K562 (cell line): ENCODE measurements around the gene SLC25A53. TPM values are rescaled to one million over a fixed set of nuclear protein-coding genes. Genes with fewer than 3 reads are reported as not detected.

Experiments
- CTBP1 ChIP-seq: fragments of 450-650 bp; IDR thresholded peaks from 2 replicates; pipeline ENCODE4 v1.6.1; 2016; ENCODE audit warnings: borderline replicate concordance
- GATA2 ChIP-seq: sonication (generic); formaldehyde crosslinking; IDR thresholded peaks from 2 replicates; pipeline ENCODE4 v1.4.0; 2020; ENCODE audit warnings: mild to moderate bottlenecking, missing genetic modification reagents
- KAT2B ChIP-seq: IDR thresholded peaks from one replicate; pipeline ENCODE4 v1.6.1; 2012; ENCODE audit warnings: low read depth, mild to moderate bottlenecking, control low read depth, inconsistent platforms, low read length, moderate library complexity
- MAZ ChIP-seq, 2 experiments: fragments of 450-650 bp in 1 of 2; sonication (generic) in 1 of 2; formaldehyde crosslinking; IDR thresholded peaks in 1 of 2; conservative IDR thresholded peaks in 1 of 2; 2 replicates each; pipeline versions ENCODE4 v1.4.0 to v1.5.0; 2020; ENCODE audit warnings: mild to moderate bottlenecking in 1 of 2, missing genetic modification reagents in 1 of 2
- SIRT6 ChIP-seq: IDR thresholded peaks from one replicate; pipeline ENCODE4 v1.6.1; 2012; ENCODE audit warnings: low read depth, mild to moderate bottlenecking, control low read depth, inconsistent platforms, low read length, moderate library complexity
- ZC3H11A ChIP-seq: IDR thresholded peaks from 2 replicates; pipeline ENCODE4 v1.6.1; 2012; ENCODE audit warnings: low read depth, low read length, improper control_type of control experiment
- polyA plus RNA-seq, 8 experiments: library from polyadenylated mRNA; depleted of rRNA in 4 of 8; stranded (reverse) in 5 of 8; unstranded in 3 of 8; fragments of >200 nt; fragmentation: Nextera tagmentation in 2 of 8; fragmentation: Illumina TruSeq in 1 of 8; extraction: Ambion mirVana in 2 of 8; extraction: Trizol in 1 of 8; gene quantifications; 2 replicates each; pipeline versions ENCODE4 v1.2.1 to v1.2.3, GENCODE V29; 2011 to 2014; ENCODE audit warnings: inconsistent platforms in 1 of 8, missing spikeins in 1 of 8
- total RNA-seq, 7 experiments: library from RNA; depleted of rRNA in 6 of 7; stranded (reverse); fragments of >200 nt in 6 of 7; fragmentation: Illumina TruSeq in 2 of 7; extraction: Trizol in 2 of 7; gene quantifications; 2 replicates each; pipeline versions ENCODE4 v1.2.1 to v1.2.3, GENCODE V29; 2011 to 2021; ENCODE audit warnings: low replicate concordance in 1 of 7
- TF ChIP-seq, protein P1 (sequence below), 2 experiments: fragments of 450-650 bp; IDR thresholded peaks; 2 replicates each; pipeline ENCODE4 v1.6.1; 2016; ENCODE audit warnings: mild to moderate bottlenecking in 2 of 2, borderline replicate concordance in 1 of 2, low read depth in 1 of 2, moderate library complexity in 1 of 2
- TF ChIP-seq, protein P2 (sequence below): IDR thresholded peaks from 2 replicates; pipeline ENCODE4 v1.6.1; 2011; ENCODE audit warnings: borderline replicate concordance, low read depth, mild to moderate bottlenecking, moderate library complexity, low read length; ENCODE audit not compliant: insufficient read depth, poor library complexity, severe bottlenecking
- TF ChIP-seq, protein P3 (sequence below), 2 experiments: fragments of 450-650 bp in 1 of 2; sonication (generic) in 1 of 2; formaldehyde crosslinking in 1 of 2; IDR thresholded peaks in 1 of 2; conservative IDR thresholded peaks in 1 of 2; 2 replicates each; pipeline versions ENCODE4 v1.6.1 to v1.8.1; 2016 to 2023; ENCODE audit warnings: mild to moderate bottlenecking in 2 of 2, moderate library complexity in 2 of 2, inconsistent platforms in 1 of 2, missing genetic modification reagents in 1 of 2

Gene SLC25A53
- total and polyA plus RNA-seq, 9 of the 15 experiments (the other 6 are each of a cell fraction or from before 2014, with no cell fraction given) = 2.4 to 8.6 (median 5.6) TPM

DNA sequence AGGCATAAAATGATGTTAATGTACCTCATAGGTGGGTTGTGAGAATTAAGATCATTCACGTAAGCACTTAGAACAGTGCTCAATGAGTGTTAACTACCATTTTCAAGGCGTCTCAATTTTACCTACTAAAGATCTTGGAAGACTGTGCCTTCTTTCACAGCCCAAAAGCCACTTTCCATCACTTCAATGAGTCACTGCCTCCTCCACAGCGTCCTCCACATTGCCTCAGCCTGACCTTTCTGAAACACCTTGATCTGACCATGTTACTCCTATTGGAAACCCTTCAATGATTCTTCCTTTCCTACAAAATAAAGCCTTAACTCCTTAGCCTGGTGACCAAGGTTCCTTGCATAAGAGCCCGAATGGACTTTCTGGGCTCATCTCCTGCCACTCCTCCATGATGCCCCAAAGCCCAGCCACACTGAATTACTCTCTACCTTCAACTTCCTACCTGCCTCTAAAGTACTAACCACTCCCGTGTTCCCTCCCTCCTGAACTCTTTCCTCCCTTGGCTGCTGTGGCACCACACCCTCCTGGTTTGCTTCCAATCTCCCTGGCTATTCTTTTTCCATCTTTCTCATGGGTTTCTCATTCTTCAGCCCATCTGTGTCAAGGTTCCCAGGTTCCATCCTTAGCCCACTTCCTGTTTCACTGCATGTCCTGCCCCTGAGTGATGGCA lies 22.1 kb downstream of the SLC25A53 start (continued):
- TF ChIP-seq GATA2 (no peak), MAZ (CRISPR knock-in tag; conservative IDR thresholded peaks at IDR 0.05 in 1 of 2, IDR thresholded peaks at IDR 0.05 in 1 of 2) (no peak), KAT2B (no peak), SIRT6 (no peak), CTBP1 (no peak), ZC3H11A (no peak)
- TF ChIP-seq, protein P1, sequence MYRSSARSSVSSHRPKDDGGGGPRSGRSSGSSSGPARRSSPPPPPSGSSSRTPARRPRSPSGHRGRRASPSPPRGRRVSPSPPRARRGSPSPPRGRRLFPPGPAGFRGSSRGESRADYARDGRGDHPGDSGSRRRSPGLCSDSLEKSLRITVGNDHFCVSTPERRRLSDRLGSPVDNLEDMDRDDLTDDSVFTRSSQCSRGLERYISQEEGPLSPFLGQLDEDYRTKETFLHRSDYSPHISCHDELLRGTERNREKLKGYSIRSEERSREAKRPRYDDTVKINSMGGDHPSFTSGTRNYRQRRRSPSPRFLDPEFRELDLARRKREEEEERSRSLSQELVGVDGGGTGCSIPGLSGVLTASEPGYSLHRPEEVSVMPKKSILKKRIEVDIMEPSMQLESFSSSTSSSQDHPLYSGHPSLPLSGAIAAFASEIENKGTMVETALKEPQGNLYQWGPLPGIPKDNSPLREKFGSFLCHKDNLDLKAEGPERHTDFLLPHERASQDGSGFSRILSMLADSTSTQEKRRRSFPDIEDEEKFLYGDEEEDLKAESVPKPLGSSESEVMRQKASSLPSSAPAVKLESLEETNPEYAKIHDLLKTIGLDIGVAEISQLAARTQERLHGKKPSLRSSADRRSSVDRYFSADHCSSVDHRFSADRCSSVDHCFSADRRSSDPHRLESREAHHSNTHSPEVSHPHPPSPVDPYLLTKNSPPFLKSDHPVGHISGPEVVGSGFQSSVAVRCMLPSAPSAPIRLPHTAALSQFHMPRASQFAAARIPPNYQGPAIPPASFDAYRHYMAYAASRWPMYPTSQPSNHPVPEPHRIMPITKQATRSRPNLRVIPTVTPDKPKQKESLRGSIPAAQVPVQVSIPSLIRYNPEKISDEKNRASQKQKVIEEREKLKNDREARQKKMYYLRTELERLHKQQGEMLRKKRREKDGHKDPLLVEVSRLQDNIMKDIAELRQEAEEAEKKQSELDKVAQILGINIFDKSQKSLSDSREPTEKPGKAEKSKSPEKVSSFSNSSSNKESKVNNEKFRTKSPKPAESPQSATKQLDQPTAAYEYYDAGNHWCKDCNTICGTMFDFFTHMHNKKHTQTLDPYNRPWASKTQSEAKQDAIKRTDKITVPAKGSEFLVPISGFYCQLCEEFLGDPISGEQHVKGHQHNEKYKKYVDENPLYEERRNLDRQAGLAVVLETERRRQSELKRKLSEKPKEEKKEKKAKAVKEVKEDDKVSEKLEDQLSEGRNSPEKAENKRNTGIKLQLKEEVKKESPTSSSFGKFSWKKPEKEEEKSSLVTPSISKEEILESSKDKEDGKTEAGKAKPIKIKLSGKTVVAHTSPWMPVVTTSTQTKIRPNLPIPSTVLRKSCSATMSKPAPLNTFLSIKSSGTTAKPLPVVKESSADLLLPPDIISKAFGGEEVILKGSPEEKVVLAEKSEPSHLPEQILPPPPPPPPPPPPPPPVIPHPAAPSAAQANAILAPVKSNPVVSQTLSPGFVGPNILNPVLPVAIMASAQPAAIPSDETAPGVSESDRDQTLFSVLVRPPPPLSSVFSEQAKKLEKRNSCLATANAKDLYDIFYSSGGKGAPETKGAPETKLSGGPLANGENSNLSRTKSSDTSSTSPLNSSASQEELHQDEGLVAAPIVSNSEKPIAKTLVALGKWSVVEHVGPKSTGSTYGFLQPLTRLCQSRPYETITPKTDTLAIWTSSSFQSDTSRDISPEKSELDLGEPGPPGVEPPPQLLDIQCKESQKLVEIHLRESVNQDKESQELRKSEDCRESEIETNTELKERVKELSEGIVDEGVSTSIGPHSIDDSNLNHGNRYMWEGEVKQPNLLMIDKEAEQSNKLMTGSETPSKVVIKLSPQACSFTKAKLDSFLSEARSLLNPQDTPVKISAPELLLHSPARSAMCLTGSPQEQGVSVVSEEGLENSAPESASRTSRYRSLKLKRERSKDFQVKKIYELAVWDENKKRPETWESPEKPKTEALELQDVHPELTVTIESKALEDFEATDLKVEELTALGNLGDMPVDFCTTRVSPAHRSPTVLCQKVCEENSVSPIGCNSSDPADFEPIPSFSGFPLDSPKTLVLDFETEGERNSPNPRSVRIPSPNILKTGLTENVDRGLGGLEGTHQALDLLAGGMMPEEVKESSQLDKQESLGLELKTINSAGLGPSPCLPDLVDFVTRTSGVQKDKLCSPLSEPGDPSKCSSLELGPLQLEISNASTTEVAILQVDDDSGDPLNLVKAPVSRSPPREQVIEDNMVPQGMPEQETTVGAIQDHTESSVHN (IDR thresholded peaks at IDR 0.05; ENCODE audit: borderline replicate concordance in 1 of 2, low read depth in 1 of 2) = no peak
- TF ChIP-seq, protein P2, sequence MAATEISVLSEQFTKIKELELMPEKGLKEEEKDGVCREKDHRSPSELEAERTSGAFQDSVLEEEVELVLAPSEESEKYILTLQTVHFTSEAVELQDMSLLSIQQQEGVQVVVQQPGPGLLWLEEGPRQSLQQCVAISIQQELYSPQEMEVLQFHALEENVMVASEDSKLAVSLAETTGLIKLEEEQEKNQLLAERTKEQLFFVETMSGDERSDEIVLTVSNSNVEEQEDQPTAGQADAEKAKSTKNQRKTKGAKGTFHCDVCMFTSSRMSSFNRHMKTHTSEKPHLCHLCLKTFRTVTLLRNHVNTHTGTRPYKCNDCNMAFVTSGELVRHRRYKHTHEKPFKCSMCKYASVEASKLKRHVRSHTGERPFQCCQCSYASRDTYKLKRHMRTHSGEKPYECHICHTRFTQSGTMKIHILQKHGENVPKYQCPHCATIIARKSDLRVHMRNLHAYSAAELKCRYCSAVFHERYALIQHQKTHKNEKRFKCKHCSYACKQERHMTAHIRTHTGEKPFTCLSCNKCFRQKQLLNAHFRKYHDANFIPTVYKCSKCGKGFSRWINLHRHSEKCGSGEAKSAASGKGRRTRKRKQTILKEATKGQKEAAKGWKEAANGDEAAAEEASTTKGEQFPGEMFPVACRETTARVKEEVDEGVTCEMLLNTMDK = no peak
- TF ChIP-seq, protein P3, sequence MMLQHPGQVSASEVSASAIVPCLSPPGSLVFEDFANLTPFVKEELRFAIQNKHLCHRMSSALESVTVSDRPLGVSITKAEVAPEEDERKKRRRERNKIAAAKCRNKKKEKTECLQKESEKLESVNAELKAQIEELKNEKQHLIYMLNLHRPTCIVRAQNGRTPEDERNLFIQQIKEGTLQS (IDR thresholded peaks at IDR 0.05) = no peak
- TF ChIP-seq, protein P3 (CRISPR knock-in tag; conservative IDR thresholded peaks at IDR 0.05) = no peak
